SIG-M5 treated with dmso at 0.1 percent for 504 hours (cell line): ENCODE results near the gene AGK.
A peak's percentile ranks its signal among the peaks of the same experiment; 100 is the strongest.
"Not testable (repeated sequence)": the region's sequence is repeated elsewhere in the genome, so short reads cannot be mapped to it uniquely, and the experiment has no call there.

Source experiments
- DNase-seq: peaks from one replicate; lab custom pipeline; 2025; ENCODE audit not compliant: unreplicated experiment; lab: John Stamatoyannopoulos, UW

AGK gene

GRCh38 chr7:141674171-141674671 lies 123.0 kb downstream of the AGK start:
- no peak for DNase-seq

DNA sequence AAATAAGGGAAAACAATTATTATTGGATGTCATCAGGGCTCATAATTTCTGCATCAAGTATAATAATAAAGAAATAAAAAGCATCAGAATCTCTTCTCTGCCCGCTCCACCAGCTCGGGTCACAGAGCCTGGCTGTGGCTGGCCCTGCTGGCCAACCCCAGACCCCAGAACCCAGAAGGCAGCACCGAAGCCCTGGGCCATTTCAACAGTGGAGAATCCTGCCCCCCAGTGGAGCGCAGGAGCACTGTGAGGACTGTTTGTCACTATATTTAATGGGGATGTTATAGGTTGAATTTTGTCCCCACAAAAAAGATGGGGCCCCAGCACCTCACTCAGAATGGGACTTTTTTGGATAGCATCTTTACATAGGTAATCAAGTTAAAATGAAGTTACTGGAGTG lies 123.5 kb downstream of the AGK start:
- no peak for DNase-seq

DNA sequence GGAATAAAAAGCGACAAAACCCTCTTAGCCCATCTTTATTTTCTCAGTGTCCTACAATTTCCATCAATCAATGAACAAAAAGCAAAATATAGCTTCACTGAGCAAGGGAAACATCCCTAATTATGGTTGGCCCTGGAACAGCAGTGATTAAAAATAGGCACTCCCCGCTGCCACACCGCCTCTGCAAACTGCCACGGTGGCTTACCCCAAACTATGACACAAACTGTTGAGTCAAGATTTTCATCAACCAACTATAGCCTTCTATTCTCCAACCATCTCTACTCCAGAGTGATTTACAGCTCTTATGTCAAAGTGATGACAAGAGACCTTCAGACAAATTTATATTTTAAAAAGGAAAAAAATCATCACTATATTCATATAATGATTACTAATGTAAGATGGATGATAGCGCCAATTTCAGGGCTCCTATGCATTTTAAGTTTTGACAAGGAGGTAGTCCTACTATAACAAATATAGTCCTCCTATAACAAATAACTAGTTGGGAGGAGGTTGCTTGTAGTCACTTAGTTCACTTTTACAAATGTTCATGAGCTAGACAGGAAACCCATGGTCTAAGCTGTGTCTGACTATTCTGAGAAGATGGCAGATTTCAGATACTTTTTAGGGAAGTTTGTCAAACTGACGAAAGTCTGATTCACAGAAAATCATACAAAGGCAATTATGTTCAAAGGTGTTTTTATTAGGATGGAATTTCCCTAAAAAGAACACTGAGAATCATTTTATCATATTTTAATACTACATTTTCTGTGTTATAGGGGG lies 124.4 kb downstream of the AGK start:
- DNase-seq: peak; percentile 23

DNA sequence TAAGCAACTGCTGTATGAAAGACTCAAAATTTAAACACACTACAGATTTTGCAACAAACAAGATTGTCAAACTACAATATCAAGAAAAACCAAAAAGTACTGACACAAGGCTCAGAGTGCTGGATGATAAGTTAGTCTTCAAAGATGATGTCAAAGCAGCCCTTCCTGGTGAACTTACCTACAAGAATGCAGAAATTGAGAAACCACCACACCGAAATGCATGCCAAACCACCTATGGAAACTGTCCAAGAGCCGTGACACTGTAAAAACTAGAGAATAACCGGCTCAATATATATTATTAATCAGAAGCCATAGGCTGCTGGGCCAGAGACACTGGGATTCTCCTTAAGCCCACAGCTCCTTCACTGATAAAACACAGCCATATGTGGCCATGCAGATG lies 125.4 kb downstream of the AGK start:
- no peak for DNase-seq

DNA sequence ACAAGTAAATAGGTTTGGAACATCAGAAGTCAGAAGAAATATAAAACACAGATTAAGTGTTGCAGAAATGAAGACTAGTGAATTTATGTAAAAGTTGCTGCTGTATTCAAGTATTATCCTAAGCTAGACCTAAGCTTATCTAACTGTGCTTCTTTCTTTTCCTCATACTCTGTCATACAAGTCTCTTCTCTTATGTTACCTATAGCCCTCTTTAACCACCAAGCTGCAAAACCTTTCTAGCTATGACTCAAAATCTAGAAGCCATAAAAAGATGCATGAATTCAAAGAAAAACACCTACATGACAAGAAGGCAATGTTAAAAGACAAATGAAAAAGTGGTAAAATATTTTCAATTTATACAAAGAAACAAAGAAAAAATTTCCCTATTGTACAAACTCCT lies 127.8 kb downstream of the AGK start:
- DNase-seq: no peak

DNA sequence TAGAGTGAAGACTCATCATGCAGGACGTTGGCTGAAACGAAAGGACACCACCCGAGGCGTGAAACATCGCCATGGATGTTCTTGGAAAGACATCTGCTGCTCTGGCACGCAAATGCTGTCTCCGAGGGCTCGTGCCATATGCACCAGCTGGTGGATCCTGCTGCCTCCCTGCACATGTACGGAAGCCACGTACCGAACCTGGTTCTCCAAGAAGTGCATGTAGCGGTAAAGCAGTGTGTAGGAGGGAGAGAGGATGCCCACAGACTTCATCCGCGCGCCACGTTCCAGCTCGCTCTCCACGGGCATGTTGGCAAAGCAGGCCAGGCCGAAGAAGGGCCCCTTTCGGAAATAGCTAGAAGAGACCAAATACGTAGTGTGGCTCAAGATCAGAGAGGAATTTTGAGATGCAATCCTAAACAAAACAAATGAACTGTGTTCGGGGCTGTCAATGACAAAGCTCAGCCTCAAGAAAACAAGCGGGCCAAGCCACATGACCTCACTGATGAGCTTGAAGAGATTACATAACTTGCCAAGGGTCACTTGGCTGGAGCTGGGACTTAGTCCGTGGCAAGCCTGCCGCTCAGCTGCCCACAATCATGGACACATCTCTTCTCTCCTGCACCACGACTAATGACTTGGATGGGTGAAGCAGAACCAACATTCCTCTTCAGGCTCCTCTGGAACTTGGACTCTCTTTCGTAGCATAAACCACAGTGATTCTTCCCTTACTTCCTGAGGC lies 134.2 kb downstream of the AGK start:
- DNase-seq: no peak

DNA sequence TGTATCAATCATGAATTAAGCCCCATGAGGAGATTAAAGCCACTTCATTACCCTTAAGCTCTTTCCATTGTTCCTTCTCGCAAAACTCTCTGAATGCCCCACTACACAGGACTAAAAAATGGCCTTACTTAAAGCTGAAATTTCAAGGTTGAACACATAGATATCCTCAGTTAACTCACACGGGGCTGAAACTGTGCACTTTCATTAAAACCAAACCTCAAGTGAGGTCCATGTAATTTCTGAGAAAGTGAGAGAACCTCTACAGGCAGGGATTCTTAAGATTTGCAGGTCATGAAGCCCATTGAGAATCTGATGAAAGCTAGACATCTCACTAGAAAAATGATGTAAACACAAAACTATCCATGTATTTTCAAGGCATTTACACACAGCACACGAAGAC lies 134.9 kb downstream of the AGK start:
- DNase-seq: no peak

DNA sequence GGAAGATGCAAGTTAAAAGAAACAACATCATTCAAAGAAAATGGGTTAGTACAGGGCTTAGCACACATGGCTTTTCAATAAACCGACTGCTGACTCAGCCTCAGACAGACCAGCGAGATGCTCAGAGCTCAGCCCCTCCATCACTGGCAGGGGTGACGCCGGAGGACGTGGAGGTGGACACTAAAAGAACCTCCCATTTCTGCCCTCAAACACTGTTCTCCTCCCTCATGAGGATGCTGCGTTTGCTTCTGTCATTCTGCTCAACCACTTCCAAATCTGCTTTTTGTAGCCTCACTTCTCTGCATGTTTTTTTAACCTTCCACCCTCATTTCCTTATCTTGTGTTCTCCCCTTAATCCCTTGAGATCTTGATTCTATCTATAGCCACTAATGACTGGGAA lies 135.5 kb downstream of the AGK start:
- no peak for DNase-seq

DNA sequence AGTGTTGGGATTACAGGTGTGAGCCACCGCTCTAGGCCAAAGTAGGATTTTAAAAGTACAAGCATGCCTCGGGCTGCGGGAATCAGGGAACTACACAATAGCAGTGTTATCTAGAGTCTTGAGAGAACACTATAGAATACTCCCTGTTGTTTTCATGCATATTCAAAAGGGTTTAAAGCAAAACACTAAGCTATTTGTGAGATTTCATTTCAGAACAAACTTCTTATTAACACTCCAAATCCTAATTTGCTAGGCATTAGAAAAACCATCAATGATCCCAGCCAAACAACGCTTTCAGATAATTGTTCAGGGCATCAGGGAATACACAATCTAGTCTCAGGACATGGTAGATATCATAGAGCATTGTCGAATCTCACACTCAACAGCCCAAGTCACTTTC lies 136.8 kb downstream of the AGK start:
- DNase-seq: no peak

- DNase-seq: not testable (repeated sequence)
Observed at GRCh38 chr7:141689072-141689825, 138.0 kb downstream of the AGK start.

GRCh38 chr7:141691540-141691939 lies 140.3 kb downstream of the AGK start:
- no peak for DNase-seq

- no peak for DNase-seq
Observed at GRCh38 chr7:141691961-141692360, 140.8 kb downstream of the AGK start.

DNA sequence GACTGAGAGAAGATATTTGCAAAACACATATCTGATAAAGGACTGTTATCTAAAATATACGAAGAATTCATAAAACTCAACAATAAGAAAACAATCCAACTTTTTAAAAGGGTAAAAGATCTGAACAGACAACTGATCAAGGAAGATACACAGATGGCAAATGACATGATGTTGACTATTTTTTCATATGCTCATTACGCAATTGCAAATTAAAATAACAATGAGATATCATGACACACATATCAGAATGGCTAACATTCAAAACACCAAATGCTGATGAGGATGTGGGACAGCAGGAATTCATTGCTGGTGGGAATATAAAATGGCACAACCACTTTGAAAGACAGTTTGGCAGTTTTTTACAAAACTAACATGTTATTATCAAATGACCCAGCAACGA lies 141.9 kb downstream of the AGK start:
- no peak for DNase-seq

- peak; percentile 12 for DNase-seq
Observed at GRCh38 chr7:141695803-141696289, 144.6 kb downstream of the AGK start.

- DNase-seq: no peak
Observed at GRCh38 chr7:141696348-141696747, 145.1 kb downstream of the AGK start.

DNA sequence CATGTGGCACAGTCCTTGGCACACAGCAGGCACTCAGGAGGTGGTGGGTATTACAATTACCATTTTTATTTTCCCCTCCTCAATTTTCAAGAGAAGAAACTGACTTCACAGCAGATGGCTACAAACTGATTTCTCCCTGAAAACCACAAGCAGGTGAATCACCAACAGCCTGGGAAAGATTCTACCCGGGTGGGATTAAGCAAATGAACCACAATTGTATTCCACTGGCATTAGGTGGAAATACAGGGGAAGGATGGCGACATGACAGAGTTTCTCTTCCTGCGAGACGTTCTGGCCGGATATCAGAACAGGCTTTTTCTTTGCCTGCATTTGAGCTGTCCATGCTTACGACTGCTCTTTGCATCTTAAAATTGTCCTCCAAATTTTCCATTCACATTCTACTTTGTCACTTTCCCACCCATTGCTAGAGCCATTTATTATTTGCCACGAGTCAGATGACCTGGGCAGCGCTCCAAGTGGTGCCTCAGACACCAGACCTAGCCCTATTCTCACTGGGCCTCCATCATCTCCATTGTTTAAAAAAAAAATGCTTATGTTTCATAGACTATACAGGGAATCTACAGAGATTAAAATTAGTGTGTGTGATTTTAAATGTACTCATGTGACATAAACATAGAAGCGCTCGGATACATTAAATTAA lies 146.1 kb downstream of the AGK start:
- no peak for DNase-seq

- DNase-seq: peak; percentile 64
Observed at GRCh38 chr7:141698247-141699015, 147.2 kb downstream of the AGK start.

GRCh38 chr7:141699860-141700259 lies 148.7 kb downstream of the AGK start:
- no peak for DNase-seq

DNA sequence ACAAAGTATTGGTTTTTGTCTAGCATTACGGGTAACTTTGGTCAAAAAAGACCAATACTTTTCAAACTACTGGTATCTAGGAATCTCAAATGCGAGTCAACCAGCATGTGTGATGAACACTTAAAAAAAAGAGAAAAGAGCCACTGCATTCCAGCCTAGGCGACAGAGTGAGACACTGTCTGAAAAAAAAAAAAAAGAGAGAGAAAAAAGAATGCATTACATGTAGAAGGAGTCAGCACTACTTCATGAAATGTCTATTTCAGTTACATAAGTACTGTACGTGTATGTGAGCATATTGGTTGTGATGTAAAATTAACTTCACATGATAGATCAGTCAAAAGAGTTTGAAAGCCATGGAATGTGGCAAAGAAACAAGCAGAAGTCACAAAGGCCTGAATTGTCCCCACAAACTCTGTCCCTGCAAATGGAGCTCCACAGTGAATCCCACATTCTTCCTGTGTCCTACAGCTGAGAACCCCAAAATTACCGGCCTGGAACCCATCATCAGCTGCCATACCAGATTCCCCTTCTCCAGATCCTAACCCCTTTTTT lies 149.2 kb downstream of the AGK start:
- no peak for DNase-seq

- DNase-seq: no peak
Observed at GRCh38 chr7:141700848-141701371, 149.7 kb downstream of the AGK start.
